ENCODE results near the gene C10orf90.

- TF ChIP-seq SP1 (IDR thresholded peaks at IDR 0.05) (no peak), HNF4A (conservative IDR thresholded peaks at IDR 0.05) (no peak), CTCF (IDR thresholded peaks at IDR 0.05; ENCODE audit: low read depth, low read length, missing input control) (no peak), TAF1 (conservative IDR thresholded peaks at IDR 0.05) (no peak), ZBTB33 (IDR thresholded peaks at IDR 0.05) (no peak)
Observed at GRCh38 chr10:126663880-126664279, 6.6 kb downstream of the C10orf90 start.

Measured in liver (tissue), 3 donors.